ENCODE measurements around the gene LHFPL3. TPM values are rescaled to one million over a fixed set of nuclear protein-coding genes. Genes with fewer than 3 reads are reported as not detected.

Gene LHFPL3
- total RNA-seq, 1 experiment from 2014 or later, result not detected

GRCh38 chr7:104848138-104848990 is 520.0 kb downstream of the LHFPL3 start:
- BruUV-seq (replicated peaks), result no TSS peak
- peak; percentile 73 for DNase-seq (ENCODE audit: low spot score)
- ChIA-PET POLR2A (ENCODE audit: low non-redundant PET) (no interaction called here), CTCF (interaction anchor here (0.9 to 1.3 kb wide), 5 partner anchors 12 to 617 kb away, joined by 3 to 5 read pairs (median 4); no protein-coding TSS in a partner anchor)
- Histone ChIP-seq H3K27me3 (replicated peaks; ENCODE audit: insufficient read depth, low read depth, low read length, poor library complexity) (peaks cover 41% of the 10 kb centered on the region), H3K36me3 (ENCODE audit: insufficient read depth, low read length, poor library complexity, severe bottlenecking) (no peaks in the 10 kb centered on the region), H3K4me1 (ENCODE audit: insufficient read depth, low read length, poor library complexity, severe bottlenecking) (no peaks in the 10 kb centered on the region), H3K4me3 (ENCODE audit: low read depth, low read length, poor library complexity, severe bottlenecking) (no peak overlapping the region), H3K9me3 (ENCODE audit: low read depth, low read length, poor library complexity, severe bottlenecking) (no peaks in the 10 kb centered on the region), H3K27ac (ENCODE audit: low read depth, low read length, poor library complexity, severe bottlenecking) (no peak overlapping the region)
- TF ChIP-seq, protein P1, sequence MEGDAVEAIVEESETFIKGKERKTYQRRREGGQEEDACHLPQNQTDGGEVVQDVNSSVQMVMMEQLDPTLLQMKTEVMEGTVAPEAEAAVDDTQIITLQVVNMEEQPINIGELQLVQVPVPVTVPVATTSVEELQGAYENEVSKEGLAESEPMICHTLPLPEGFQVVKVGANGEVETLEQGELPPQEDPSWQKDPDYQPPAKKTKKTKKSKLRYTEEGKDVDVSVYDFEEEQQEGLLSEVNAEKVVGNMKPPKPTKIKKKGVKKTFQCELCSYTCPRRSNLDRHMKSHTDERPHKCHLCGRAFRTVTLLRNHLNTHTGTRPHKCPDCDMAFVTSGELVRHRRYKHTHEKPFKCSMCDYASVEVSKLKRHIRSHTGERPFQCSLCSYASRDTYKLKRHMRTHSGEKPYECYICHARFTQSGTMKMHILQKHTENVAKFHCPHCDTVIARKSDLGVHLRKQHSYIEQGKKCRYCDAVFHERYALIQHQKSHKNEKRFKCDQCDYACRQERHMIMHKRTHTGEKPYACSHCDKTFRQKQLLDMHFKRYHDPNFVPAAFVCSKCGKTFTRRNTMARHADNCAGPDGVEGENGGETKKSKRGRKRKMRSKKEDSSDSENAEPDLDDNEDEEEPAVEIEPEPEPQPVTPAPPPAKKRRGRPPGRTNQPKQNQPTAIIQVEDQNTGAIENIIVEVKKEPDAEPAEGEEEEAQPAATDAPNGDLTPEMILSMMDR (conservative IDR thresholded peaks at IDR 0.05; ENCODE audit: low read depth, low read length), result peak; percentile 94
- TF ChIP-seq EZH2 (IDR thresholded peaks at IDR 0.05; ENCODE audit: borderline replicate concordance, low read depth, low read length, poor library complexity, severe bottlenecking), result no peak
- intact Hi-C loops (cut with micrococcal nuclease; ENCODE audit: unreplicated experiment), result loop anchor here (1.0 to 5.0 kb wide), 2 partner anchors 205 to 616 kb away; no protein-coding TSS in a partner anchor

DNA sequence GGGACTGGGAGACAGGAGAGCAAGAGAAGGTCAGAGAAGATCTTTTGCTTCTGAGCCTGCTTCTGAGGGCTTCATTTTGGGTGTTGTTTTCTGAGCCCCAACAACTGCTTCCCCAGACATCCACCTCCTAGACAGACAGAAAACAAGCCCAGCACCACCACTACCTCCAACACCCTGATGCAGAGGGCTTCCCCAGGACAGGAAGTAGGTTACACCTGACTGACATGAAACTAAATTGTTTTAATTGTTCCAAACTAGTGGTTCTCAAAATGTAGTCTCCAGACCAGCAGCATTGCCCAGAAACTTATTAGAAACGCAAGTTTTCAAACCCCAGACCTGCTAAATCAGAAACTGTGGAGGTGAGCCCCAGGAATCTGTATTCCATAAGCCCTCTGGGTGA is 522.0 kb downstream of the LHFPL3 start:
- TF ChIP-seq EZH2 (IDR thresholded peaks at IDR 0.05; ENCODE audit: borderline replicate concordance, low read depth, low read length, poor library complexity, severe bottlenecking), result no peak
- TF ChIP-seq, protein P1 (conservative IDR thresholded peaks at IDR 0.05; ENCODE audit: low read depth, low read length), result no peak
- no TSS peak for BruUV-seq (replicated peaks)
- Histone ChIP-seq H3K36me3 (ENCODE audit: insufficient read depth, low read length, poor library complexity, severe bottlenecking) (no peaks in the 10 kb centered on the region), H3K4me3 (ENCODE audit: low read depth, low read length, poor library complexity, severe bottlenecking) (no peak overlapping the region), H3K9me3 (ENCODE audit: low read depth, low read length, poor library complexity, severe bottlenecking) (no peaks in the 10 kb centered on the region), H3K27me3 (replicated peaks; ENCODE audit: insufficient read depth, low read depth, low read length, poor library complexity) (peaks cover 31% of the 10 kb centered on the region), H3K27ac (ENCODE audit: low read depth, low read length, poor library complexity, severe bottlenecking) (no peak overlapping the region), H3K4me1 (ENCODE audit: insufficient read depth, low read length, poor library complexity, severe bottlenecking) (no peaks in the 10 kb centered on the region)
- ChIA-PET CTCF (no interaction called here), POLR2A (ENCODE audit: low non-redundant PET) (no interaction called here)
- no peak for DNase-seq (ENCODE audit: low spot score)
- intact Hi-C loops (cut with micrococcal nuclease; ENCODE audit: unreplicated experiment), result no loop called here

DNA sequence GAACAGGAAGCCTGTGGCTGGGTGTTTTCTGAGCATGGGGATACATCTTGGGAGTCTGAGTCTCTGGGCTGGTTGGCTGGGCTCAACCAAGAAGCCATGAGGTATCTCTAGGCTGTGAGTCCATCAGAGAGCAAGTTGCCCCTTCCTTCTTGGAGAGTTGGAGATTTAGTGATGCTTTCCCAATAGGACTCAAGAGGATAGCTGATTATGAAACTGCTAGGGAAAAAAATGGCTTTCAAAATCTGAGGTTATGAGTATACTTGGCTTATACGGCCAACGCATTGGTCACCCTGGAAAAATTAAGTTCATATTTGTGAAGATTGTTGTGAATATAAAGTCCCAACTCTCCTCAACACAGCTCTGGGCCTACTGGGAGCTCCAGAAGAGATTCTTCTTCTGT is 522.9 kb downstream of the LHFPL3 start:
- Histone ChIP-seq H3K36me3 (ENCODE audit: insufficient read depth, low read length, poor library complexity, severe bottlenecking) (no peaks in the 10 kb centered on the region), H3K27me3 (replicated peaks; ENCODE audit: insufficient read depth, low read depth, low read length, poor library complexity) (peaks cover 22% of the 10 kb centered on the region), H3K4me1 (ENCODE audit: insufficient read depth, low read length, poor library complexity, severe bottlenecking) (no peaks in the 10 kb centered on the region), H3K27ac (ENCODE audit: low read depth, low read length, poor library complexity, severe bottlenecking) (no peak overlapping the region), H3K4me3 (ENCODE audit: low read depth, low read length, poor library complexity, severe bottlenecking) (no peak overlapping the region), H3K9me3 (ENCODE audit: low read depth, low read length, poor library complexity, severe bottlenecking) (no peaks in the 10 kb centered on the region)
- CTCF ChIA-PET, result no interaction called here
- TF ChIP-seq, protein P1 (conservative IDR thresholded peaks at IDR 0.05; ENCODE audit: low read depth, low read length), result no peak
- no peak for TF ChIP-seq EZH2 (IDR thresholded peaks at IDR 0.05; ENCODE audit: borderline replicate concordance, low read depth, low read length, poor library complexity, severe bottlenecking)
- no peak for DNase-seq (ENCODE audit: low spot score)
- intact Hi-C loops (cut with micrococcal nuclease; ENCODE audit: unreplicated experiment), result no loop called here
- POLR2A ChIA-PET (ENCODE audit: low non-redundant PET), result no interaction called here
- no TSS peak for BruUV-seq (replicated peaks)

All from A673 (cell line).